HG03095 (cell line): ENCODE measurements around the gene TENM3.

ENCODE experiments used
- ATAC-seq: cut with Tn5 transposase; IDR thresholded peaks from one replicate; pipeline ENCODE4 v1.9.1; 2021; ENCODE audit warnings: moderate library complexity; ENCODE audit not compliant: unreplicated experiment

The TENM3 gene

DNA sequence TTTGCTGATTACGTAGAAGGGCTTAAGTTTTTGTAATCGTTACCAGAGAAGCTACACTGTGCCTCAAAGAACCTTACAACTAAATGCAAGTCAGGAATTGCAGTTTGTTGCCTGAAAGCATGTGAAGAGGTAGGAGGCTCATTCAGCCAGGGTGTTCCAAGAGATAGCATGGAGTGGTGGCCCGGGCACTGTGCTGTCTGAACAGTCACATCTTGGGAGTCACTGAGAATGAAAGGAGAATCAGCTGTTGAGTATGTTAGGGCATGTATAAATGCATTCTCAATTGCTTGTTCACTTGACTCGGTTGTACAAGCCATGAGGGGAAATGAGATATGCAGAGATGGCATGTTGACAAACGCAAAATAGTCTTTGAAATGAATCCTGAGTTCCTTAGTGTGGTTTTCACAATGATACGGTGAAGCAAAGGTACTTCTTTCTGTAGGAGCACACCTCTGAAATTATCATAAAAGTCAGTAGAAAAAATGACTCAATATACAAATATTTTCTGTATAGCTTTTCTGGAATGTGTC is 513.0 kb downstream of the TENM3 start:
- ATAC-seq: no peak

GRCh38 chr4:182758273-182758672 is 515.1 kb downstream of the TENM3 start:
- no peak for ATAC-seq

- no peak for ATAC-seq
Observed at GRCh38 chr4:182760551-182761043, 517.4 kb downstream of the TENM3 start.

DNA sequence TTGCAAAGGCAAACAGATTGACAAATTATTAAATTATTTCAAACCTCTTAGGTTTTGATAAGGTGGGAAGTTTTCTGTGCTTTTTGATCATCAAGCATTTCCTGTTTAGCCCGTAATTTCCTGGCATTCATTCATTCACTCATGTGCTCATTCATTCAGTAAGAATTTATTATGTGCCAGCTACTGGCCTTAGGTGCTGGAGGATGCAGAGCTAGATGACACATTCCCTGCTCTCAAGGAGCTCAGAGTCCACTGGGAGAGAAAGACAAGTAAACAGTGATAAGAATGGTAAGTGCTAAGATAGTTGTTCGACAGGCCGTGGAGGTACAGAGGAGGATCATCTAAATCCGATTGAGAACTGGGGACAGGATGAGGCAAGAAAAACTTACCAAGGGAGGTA is 520.9 kb downstream of the TENM3 start:
- ATAC-seq: no peak

DNA sequence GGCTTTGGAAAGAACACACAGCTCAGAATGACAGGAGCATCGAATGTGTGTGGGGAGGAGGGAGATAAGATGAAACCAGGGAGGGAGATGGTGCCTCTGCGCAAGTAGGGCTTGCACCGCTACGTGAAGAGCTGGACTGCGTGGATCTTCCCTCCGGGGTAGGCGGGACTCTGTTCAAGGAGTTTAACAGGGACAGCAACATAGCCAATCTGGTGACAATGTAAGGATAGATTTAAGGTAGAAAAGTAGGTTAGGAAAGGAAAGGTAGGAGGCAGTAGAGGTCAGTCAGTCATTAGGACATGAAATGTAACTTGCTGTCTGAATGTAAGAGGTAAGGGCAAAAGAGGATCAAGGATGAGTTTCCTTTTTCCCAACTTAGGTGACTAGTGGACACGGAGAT is 521.4 kb downstream of the TENM3 start:
- no peak for ATAC-seq

DNA sequence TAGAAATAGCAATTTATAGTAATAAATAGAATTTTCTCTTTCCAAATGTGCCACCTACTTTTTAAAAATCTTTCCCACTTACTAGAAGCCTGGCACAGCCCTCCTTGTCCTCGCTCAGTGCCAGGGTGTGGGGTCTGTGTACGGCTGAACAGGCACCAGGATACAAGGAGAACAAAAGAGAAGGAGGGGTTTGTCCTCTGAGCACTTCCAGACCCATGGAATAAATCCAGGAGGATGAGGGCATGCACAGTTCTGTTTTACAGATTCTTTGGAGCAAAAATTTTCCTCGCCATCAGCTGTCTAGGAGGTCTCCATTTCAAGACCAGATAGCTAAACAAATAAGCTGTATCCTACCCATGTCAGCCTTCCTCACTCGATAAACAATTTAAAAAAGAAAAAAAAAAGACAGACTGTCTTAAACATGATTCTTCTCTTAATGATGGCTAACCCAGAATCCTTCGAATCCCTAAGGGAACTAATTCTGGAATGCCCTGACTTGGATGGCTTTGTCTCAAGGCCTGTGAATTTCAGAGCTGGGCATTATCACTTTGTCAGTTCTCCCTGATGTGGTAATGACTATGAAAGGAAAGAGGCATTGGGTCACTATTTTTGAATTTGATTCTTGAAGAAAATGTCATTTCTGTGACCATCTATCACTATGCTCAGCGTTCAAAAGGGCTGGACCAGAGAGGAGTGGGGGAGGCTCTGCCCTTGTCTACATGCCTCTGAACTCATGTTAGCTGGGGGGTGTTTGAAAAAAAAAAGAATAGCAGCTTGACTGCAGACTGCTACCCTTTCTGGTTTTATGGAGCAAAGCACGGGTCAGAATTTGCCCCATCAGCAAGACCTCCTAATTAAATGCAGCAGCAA is 523.0 kb downstream of the TENM3 start:
- ATAC-seq: no peak

GRCh38 chr4:182766857-182767250 is 523.7 kb downstream of the TENM3 start:
- ATAC-seq: no peak

DNA sequence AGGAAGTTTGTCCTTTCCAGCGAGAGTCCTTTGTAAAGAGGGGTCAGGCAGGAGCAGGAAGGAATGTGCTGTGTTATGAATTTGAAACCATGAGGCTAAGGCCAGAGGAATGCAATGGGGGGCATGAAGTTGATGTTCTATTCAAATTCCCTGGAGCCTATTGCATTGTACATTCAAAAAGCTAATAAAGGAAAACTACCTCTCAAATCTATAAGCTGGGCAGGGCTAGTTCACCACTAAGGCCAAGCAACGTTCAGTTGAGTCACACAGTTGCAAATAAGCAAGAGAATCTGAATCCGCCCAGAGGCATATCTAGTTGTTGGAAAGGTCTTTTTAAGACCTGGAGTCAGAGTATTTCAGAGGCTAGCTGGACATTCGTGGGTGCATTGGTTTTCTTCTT is 525.6 kb downstream of the TENM3 start:
- no peak for ATAC-seq

- no peak for ATAC-seq
Observed at GRCh38 chr4:182770259-182770995, 527.2 kb downstream of the TENM3 start.

DNA sequence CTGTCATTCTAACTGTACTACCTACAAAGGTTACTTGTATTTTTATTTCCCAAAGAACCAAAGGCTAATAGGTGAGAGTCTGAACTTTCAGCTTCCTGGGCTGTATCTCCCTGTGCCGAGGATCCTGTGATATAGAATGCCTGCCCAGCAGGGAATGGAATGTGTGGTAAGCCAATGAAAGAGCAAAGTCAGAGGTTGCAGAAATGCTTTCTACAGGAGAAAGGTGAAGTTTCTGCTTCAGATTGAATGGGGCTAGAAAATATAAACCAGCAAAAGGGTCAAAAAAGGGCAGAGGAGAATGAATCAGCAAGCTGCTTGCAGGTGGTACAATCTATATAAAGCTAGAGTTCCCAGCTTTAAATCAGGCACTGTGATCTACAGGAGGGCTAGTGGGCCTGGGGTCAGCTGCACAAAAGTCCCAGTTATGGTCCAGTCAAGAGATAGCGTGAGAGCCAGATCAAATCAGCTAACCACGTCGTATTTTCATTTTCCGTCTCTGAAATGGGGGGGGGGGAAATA is 527.9 kb downstream of the TENM3 start:
- ATAC-seq: no peak

- no peak for ATAC-seq
Observed at GRCh38 chr4:182775075-182775474, 531.9 kb downstream of the TENM3 start.

DNA sequence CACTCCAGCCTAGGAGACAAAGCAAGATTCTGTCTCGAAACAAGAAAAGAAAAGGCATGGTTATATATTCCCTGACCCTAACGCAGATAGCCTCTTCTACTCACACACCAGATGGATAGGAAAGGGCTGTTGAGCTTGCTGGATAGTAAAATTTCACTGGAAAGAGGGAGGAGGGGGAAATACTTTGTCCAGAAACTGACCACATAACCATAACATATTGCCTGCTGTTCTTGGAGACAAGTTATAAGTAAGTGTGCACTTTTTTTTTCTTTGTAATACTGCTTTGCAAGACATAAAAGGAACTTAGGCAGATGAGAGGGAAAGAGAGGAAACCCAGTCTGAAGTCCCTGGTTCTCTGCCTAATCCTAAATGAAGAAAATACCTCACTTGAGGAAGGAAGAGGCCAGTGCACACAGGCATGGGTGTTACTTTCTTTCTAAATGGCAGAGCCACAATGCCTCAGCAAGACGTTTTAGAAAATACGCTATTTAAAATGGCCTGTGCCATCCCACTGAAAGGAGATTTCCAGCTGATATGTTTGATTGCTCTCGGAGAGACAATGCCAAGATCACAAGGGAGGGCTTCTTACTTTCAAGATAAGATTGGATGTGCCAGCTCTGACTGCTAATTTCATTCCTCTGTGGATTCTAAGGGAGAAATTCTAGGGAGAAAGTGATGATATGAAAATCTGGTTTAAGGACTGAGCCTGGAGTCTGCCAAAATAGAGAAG is 533.3 kb downstream of the TENM3 start:
- ATAC-seq: no peak

GRCh38 chr4:182778222-182778982 is 535.2 kb downstream of the TENM3 start:
- no peak for ATAC-seq

GRCh38 chr4:182786991-182787390 is 543.8 kb downstream of the TENM3 start:
- no peak for ATAC-seq

- ATAC-seq: no peak
Observed at GRCh38 chr4:182788201-182788600, 545.0 kb downstream of the TENM3 start.

- ATAC-seq: no peak
Observed at GRCh38 chr4:182789529-182789928, 546.3 kb downstream of the TENM3 start.

DNA sequence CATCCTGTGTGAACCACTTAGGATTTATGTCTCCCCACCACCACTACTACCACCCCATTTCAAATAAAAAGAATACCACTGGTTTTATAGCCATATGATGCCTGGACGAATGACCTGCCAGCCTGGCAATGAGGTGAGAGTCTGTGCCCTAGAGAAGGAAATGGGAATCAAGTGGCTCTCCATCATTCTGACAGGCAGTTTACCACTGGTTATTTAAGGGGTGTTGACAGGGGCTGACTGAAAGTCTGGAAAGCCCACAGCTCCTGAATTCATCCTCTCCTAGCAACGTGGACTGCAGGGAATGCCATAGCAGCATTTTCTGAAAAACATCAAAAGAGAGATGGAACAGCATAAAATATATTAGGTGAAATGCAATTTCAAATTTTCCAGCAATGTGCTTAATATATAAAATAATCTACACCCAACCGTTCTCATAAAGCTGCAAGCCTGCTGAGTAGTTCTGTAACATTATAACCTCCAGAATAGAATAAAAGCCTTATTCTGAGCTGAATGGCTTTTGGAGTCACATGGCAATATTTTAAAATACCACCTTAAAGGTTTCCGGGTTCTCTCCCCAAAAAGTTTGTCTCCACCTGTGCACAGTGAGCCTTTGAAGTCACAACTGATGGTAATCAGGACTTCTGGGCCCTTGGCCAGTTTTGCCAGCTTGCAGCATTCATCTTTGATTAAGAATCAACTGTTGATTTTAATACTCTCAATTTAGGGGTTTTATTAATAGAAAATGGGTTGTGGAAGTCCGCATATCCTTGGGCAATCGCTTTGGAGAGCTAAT is 552.4 kb downstream of the TENM3 start:
- ATAC-seq: no peak

DNA sequence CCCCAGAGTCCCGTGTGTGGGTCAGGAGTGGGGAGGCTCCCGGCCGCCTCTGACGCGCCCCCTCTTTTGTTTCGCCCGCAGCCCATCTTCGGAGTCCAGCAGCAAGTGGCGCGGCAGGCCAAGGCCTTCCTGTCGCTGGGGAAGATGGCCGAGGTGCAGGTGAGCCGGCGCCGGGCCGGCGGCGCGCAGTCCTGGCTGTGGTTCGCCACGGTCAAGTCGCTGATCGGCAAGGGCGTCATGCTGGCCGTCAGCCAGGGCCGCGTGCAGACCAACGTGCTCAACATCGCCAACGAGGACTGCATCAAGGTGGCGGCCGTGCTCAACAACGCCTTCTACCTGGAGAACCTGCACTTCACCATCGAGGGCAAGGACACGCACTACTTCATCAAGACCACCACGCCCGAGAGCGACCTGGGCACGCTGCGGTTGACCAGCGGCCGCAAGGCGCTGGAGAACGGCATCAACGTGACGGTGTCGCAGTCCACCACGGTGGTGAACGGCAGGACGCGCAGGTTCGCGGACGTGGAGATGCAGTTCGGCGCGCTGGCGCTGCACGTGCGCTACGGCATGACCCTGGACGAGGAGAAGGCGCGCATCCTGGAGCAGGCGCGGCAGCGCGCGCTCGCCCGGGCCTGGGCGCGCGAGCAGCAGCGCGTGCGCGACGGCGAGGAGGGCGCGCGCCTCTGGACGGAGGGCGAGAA is 556.5 kb downstream of the TENM3 start:
- no peak for ATAC-seq

DNA sequence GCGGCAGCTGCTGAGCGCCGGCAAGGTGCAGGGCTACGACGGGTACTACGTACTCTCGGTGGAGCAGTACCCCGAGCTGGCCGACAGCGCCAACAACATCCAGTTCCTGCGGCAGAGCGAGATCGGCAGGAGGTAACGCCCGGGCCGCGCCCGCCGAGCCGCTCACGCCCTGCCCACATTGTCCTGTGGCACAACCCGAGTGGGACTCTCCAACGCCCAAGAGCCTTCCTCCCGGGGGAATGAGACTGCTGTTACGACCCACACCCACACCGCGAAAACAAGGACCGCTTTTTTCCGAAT is 557.0 kb downstream of the TENM3 start:
- ATAC-seq: no peak
